Measurements from ENCODE around the gene SNRPD2.

The SNRPD2 gene

DNA sequence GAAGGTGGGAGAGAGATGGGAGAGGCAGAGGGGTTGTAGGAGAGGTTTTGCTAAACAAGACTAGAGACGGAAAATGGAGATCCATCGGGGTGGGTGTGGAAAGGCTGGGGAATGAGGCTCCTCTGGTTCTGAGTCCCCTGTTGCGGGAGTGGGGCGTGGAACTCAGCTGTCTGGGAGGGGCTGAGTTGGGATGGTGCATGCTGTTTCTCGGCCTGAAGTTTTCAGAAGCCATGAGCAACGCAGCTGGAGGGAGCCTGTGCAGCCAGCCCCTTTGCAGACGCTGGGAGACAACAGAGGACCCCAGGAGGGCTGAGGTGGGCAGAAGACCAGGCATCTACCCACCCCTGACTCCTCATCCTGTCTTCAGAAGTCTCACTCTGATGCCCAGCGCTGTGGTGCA, 31.1 kb downstream of the SNRPD2 start:
- TF ChIP-seq CTCF (conservative IDR thresholded peaks at IDR 0.05) = no peak
- H3K27ac ChIP-seq = no peak overlapping the region

- TF ChIP-seq CTCF (conservative IDR thresholded peaks at IDR 0.05) = no peak
- TF ChIP-seq ZFX (IDR thresholded peaks at IDR 0.05) = no peak
- H3K27ac ChIP-seq = no peak overlapping the region
These were observed 32.5 kb downstream of the SNRPD2 start for GRCh38 chr19:45659096-45659729.

DNA sequence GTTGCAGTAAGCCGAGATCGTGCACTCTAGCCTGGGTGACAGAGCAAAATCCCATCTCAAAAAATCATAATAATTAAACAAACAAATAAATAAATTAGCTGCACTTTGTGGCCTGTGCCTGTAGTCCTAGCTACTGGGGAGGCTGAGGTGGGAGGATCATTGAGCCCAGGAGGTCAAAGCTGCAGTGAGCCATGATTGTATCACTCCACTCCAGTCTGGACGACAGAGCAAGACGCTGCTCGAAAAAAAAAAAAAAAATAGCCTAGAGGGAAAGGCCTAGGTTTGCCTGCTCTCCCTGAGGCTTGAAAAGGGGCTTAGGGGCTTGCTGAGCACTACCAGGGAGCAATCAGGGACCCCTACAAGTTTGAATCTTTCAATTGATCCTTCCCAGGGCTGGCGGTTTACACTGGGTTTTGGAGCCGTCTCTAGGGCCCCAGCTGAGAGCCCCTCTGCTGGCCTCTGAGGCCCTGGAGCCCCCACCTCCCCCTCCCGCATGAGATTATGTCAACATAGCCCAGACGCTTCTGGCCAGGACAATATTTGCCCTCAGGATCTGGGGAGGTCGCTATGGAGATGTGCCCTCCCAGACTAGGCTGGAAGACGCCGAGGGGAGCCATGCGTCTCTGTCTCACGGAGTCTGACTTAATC, 34.1 kb downstream of the SNRPD2 start:
- H3K27ac ChIP-seq = no peak overlapping the region
- TF ChIP-seq ZFX (IDR thresholded peaks at IDR 0.05) (no peak), CTCF (conservative IDR thresholded peaks at IDR 0.05) (no peak)

DNA sequence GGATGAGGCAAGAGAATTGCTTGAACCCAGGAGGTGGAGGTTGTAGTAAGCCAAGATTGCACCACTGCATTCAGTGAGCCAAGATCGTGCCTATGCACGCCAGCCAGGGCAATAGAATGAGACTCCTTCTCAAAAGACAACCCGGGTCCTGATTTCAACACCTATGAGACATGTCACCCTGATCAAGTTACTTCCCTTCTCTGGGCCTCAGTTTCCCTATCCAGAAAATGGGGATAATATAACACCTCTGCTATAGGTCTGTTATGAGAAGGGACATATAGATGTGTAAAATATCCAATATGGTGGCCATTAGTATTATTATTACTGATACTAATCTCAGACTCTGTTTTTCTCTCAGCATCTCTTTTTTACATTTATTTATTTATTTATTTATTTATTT, 36.7 kb downstream of the SNRPD2 start:
- TF ChIP-seq CTCF (conservative IDR thresholded peaks at IDR 0.05) (no peak), ZFX (IDR thresholded peaks at IDR 0.05) (no peak)
- H3K27ac ChIP-seq = no peak overlapping the region

- TF ChIP-seq ZFX (IDR thresholded peaks at IDR 0.05) (no peak), CTCF (conservative IDR thresholded peaks at IDR 0.05) (no peak)
- H3K27ac ChIP-seq = no peak overlapping the region
These were observed 38.1 kb downstream of the SNRPD2 start for GRCh38 chr19:45653634-45654033.

DNA sequence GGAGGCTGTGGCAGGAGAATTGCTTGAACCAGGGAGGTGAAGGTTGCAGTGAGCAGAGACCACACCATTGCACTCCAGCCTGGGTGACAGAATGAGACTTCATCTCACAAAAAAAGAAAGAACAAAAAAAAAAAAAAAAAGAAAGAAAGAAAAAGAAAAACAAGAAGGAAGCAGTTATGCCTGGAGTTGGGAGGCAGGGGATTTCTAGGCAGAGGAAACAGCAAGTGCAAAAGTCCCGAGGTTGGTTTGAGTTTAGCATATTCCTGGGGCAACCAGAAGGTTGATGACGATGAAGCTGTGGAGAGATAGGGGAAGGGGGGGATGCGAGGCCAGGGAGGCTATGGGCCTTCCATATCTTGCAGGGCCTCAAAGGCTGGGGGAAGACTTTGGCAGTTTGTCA, 41.0 kb downstream of the SNRPD2 start:
- no peak overlapping the region for H3K27ac ChIP-seq
- no peak for TF ChIP-seq CTCF (conservative IDR thresholded peaks at IDR 0.05)
- TF ChIP-seq ZFX (IDR thresholded peaks at IDR 0.05) = no peak

DNA sequence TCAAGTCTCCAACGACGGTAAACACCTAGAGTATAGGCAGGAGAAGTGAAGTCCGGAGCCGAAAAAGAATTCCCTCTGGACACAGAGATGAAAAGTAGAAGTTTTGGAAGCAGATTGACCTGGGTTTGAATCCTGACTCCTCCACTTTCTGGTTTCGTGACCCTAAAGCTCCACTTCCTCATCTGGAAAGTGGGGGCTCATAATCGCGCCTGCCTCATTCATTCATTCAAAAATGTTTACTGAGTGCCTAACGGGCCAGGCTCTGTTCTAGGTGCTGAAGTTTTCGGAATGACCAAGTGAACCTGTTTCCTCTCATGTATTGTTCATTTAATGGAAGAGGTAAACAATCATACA, 45.4 kb downstream of the SNRPD2 start:
- H3K27ac ChIP-seq = no peak overlapping the region
- TF ChIP-seq CTCF (conservative IDR thresholded peaks at IDR 0.05) (no peak), ZFX (IDR thresholded peaks at IDR 0.05) (no peak)
